Stimulated activated CD4-positive, alpha-beta T cell treated with anti-CD3 and anti-CD28 coated beads, Interleukin-1b, Interleukin-23, amount 100 ng/mL, for 24 hours (primary cell): ENCODE data around the gene EVA1C.
"Not testable (repeated sequence)": the region's sequence is repeated elsewhere in the genome, so short reads cannot be mapped to it uniquely, and the experiment has no call there.

Source experiments
- DNase-seq, 4 experiments: peaks; one replicate each; pipeline ENCODE4 v3.0.0-alpha.2; 2020; ENCODE audit warnings: low read depth in 4 of 4, low spot score in 1 of 4

The EVA1C gene

GRCh38 chr21:32492376-32492775 is 79.9 kb downstream of the EVA1C start:
- DNase-seq = no peak

- no peak for DNase-seq
These were observed 82.6 kb downstream of the EVA1C start for GRCh38 chr21:32494934-32495709.

GRCh38 chr21:32496568-32496967 is 84.1 kb downstream of the EVA1C start:
- DNase-seq = no peak

GRCh38 chr21:32499249-32500055 is 86.9 kb downstream of the EVA1C start:
- DNase-seq = no peak

GRCh38 chr21:32503641-32504040 is 91.1 kb downstream of the EVA1C start:
- not testable (repeated sequence) for DNase-seq

GRCh38 chr21:32505767-32506166 is 93.3 kb downstream of the EVA1C start:
- DNase-seq = not testable (repeated sequence)

- DNase-seq = not testable (repeated sequence)
These were observed 94.0 kb downstream of the EVA1C start for GRCh38 chr21:32506411-32506965.

GRCh38 chr21:32507342-32507919 is 94.9 kb downstream of the EVA1C start:
- no peak for DNase-seq

- DNase-seq = not testable (repeated sequence)
These were observed 95.5 kb downstream of the EVA1C start for GRCh38 chr21:32508036-32508435.

GRCh38 chr21:32508558-32508957 is 96.1 kb downstream of the EVA1C start:
- no peak for DNase-seq

GRCh38 chr21:32508975-32509374 is 96.5 kb downstream of the EVA1C start:
- not testable (repeated sequence) for DNase-seq

GRCh38 chr21:32514275-32515055 is 102.0 kb downstream of the EVA1C start:
- no peak for DNase-seq

- DNase-seq = no peak
These were observed 103.4 kb downstream of the EVA1C start for GRCh38 chr21:32515874-32516273.

- no peak for DNase-seq
These were observed 104.5 kb downstream of the EVA1C start for GRCh38 chr21:32516756-32517649.

GRCh38 chr21:32519945-32520874 is 107.7 kb downstream of the EVA1C start:
- DNase-seq = no peak

- DNase-seq = no peak
These were observed 108.6 kb downstream of the EVA1C start for GRCh38 chr21:32520875-32521735.

GRCh38 chr21:32521736-32522355 is 109.3 kb downstream of the EVA1C start:
- DNase-seq = no peak
